GM18517 (cell line): ENCODE results near the gene TSGA10.

Experiments used
- ATAC-seq: cut with Tn5 transposase; IDR thresholded peaks from one replicate; pipeline ENCODE4 v1.9.1; 2021; ENCODE audit warnings: mild to moderate bottlenecking, moderate library complexity; ENCODE audit not compliant: unreplicated experiment

TSGA10 gene

DNA sequence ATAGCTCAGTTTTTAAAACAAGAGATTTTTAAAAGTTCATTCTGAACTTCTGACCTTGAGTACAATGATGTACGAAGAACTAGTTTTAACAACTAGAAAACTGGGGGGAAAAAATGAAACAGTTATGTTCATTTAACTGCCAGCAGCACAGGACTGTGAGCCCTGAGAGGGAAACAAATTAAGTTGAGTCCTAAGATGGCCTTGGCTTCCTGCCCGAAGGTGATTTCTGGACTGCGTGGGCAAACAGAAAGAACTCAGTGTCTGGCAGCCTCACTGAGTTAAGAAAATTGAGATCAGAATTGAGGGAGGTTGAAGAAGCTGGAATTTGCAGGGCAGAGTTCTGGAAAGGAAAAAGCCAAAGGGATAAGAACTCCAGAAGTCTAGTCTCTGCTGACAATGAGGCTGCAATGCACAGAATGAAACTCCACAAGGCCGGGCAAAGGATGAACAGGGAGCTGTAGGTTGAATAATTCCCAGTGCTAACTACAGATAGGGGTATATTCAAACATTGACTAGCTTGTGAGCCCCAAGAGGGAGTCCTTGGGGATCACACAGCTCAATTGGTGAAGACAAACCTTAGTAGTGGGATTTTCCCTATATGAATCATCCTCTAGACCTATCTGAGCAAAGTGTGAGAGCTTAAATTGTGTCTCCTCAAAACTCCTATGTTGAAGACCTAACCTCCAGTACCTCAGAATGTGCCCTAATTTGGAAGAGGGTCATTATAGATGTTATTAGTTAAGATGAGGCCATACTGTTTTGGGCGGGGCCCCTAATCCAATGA is 205.6 kb downstream of the TSGA10 start:
- no peak for ATAC-seq

DNA sequence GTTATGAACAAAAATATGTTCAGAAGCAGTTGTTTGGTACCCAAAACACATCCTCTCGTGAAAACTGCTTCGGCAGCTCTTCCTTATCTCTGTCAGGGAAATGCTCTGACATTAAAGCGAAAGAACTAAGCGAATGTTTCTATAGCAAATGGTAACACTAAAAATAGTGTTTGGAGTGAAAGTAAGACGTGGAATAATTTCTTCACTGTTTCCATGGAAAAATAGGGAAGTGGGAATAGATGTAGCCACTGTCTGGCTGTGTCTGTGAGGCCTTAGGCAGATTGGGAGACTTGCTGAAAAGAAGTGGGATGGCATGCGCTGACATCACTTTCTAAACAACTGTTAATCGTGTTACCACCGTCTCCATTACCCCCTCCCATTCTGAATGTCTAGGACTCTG is 207.2 kb downstream of the TSGA10 start:
- ATAC-seq: no peak
